IMR-90 (cell line): ENCODE data around the gene MLF2.

Source experiments
- BHLHE40 ChIP-seq: fragments of 150-350 bp; IDR thresholded peaks from 2 replicates; pipeline ENCODE4 v1.6.1; 2016; ENCODE audit warnings: mild to moderate bottlenecking, low read depth, low read length
- CEBPB ChIP-seq: IDR thresholded peaks from 2 replicates; pipeline ENCODE4 v1.6.1; 2012; ENCODE audit warnings: low read depth, low read length, improper control_type of control experiment
- CTCF ChIP-seq: conservative IDR thresholded peaks from 2 replicates; pipeline ENCODE4 v1.5.1; 2012; ENCODE audit warnings: mild to moderate bottlenecking, low read depth, low read length, improper control_type of control experiment
- ELK1 ChIP-seq: fragments of 150-350 bp; IDR thresholded peaks from 2 replicates; pipeline ENCODE4 v1.6.1; 2016; ENCODE audit warnings: low read depth, mild to moderate bottlenecking, low read length, moderate library complexity, borderline replicate concordance
- FOS ChIP-seq: fragments of 150-350 bp; IDR thresholded peaks from 2 replicates; pipeline ENCODE4 v1.6.1; 2016; ENCODE audit warnings: low read depth, low read length
- MAFK ChIP-seq: IDR thresholded peaks from 2 replicates; pipeline ENCODE4 v1.6.1; 2012; ENCODE audit warnings: low read depth, low read length, improper control_type of control experiment
- MAZ ChIP-seq: IDR thresholded peaks from 2 replicates; pipeline ENCODE4 v1.6.1; 2012; ENCODE audit warnings: low read depth, mild to moderate bottlenecking, low read length, improper control_type of control experiment, moderate library complexity, borderline replicate concordance
- MXI1 ChIP-seq: IDR thresholded peaks from 2 replicates; pipeline ENCODE4 v1.6.1; 2012; ENCODE audit warnings: low read depth, mild to moderate bottlenecking, low read length, moderate library complexity, borderline replicate concordance
- NFE2L2 ChIP-seq: fragments of 150-350 bp; IDR thresholded peaks from 2 replicates; pipeline ENCODE4 v1.6.1; 2016; ENCODE audit warnings: low read depth, mild to moderate bottlenecking, low read length
- POLR2A ChIP-seq: IDR thresholded peaks from 2 replicates; pipeline ENCODE4 v1.6.1; 2012; ENCODE audit warnings: mild to moderate bottlenecking, low read depth, low read length
- RAD21 ChIP-seq: IDR thresholded peaks from 2 replicates; pipeline ENCODE4 v1.6.1; 2012; ENCODE audit warnings: low read length, improper control_type of control experiment
- SMC3 ChIP-seq: fragments of 150-350 bp; IDR thresholded peaks from 2 replicates; pipeline ENCODE4 v1.6.1; 2016; ENCODE audit warnings: low read depth, mild to moderate bottlenecking, antibody characterized with exemption, low read length, moderate library complexity

- no peak for TF ChIP-seq MXI1
- TF ChIP-seq POLR2A: no peak
- no peak for TF ChIP-seq ELK1
- TF ChIP-seq CTCF: no peak
- TF ChIP-seq MAZ: no peak
- no peak for TF ChIP-seq CEBPB
- no peak for TF ChIP-seq MAFK
- no peak for TF ChIP-seq NFE2L2
- no peak for TF ChIP-seq BHLHE40
- no peak for TF ChIP-seq FOS
- TF ChIP-seq RAD21: no peak
- TF ChIP-seq SMC3: no peak
These were observed 1.2 kb downstream of the MLF2 start for GRCh38 chr12:6751767-6752166.
